ENCODE measurements around the gene POLR2B. TPM values are rescaled to one million over a fixed set of nuclear protein-coding genes. Genes with fewer than 3 reads are reported as not detected.

POLR2B gene
- 84.3 and 106 TPM in 2 replicates for total RNA-seq

DNA sequence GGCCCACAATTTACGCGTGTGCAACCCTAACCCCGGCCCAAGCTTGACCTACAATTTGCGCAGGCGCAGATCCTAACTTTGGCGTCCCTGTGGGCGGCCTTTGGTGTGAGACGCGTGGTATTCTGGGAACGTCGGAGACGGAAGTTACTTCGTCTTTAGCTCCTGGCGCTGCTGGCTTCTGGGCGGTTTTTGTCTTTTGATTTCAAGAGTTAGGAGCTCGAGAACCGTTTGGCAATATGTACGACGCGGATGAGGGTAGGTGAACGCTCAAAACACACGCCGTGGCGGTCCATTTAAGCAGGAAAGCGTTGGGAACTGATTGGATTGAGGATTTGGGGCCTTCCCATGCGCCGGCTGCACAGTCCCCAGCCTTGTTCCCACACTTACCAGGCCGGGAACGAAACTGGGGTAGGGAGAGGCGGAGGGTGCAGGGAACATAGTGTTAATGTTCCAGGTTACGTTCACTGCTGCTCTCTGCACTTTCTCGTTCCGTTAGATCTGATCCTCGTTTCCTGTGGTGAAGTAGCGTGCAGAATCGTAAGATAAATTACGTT is at the start of gene POLR2B:
POLR2B (plus strand) TSS at position 147 of the 554 bp plus-strand sequence; CDS start at position 237, 90 bp downstream.

DNA sequence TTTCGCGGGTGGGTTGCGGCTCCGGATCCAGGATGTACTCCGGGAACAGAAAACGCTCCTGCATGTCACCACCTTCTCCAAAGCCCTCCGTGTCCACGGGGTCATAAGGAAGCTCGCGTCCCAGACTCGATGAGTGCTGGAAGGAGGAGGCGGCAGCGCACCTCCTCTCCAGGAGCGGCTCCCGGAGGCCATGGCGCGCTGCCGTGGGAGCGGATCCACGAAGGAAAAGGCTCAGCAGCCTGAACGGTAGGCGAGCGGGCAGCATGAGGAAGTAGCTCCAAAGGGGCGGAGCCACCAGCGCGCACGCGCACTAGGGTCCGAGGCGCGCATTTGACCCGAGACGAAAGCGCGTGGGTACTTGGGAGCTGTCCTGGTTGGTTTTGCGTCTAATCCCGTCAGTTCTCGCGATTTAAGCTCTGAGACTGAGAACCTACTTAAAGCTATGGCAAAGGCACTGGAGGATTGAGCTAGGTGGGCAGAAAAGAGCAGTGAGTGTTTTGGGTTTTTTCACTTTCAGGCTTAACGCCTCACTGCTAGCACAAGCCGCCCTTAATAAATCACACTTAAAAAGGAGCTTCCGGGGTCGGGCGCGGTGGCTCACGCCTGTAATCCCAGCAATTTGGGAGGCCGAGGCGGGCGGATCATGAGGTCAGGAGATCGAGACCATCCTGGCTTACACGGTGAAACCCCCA is 1.2 kb upstream of the POLR2B start, which contains the start of gene NOA1:
NOA1 (minus strand) TSS at position 286 of the 692 bp plus-strand sequence; CDS start at position 265, 21 bp downstream.

Other genes starting within 250 kb of the POLR2B start
- gene SPINK2, start 157.2 kb upstream of the POLR2B start, total RNA-seq: not detected in 2 replicates
- gene REST, start 71.0 kb upstream of the POLR2B start, total RNA-seq: 33.8 and 39.4 TPM in 2 replicates
- 16.5 and 22.6 TPM in 2 replicates for gene NOA1, start 1.3 kb upstream of the POLR2B start, total RNA-seq
- 851 and 1,319 TPM in 2 replicates for gene IGFBP7, start 131.5 kb downstream of the POLR2B start, total RNA-seq

All from dermis lymphatic vessel endothelial cell (primary cell).